Astrocyte of the spinal cord (primary cell): ENCODE data around the gene TSPAN13.

Experiments
- DNase-seq: peaks from one replicate; pipeline ENCODE4 v3.0.0; 2011; ENCODE audit warnings: low read depth, low spot score
- H3K4me3 ChIP-seq: 2 replicates; pipeline ENCODE4 v1.5.1; 2011; ENCODE audit warnings: low read depth, mild to moderate bottlenecking, low read length, moderate library complexity
- CTCF ChIP-seq: IDR thresholded peaks from 2 replicates; pipeline ENCODE4 v1.5.1; 2012; ENCODE audit warnings: low read depth, mild to moderate bottlenecking, low read length, inconsistent platforms
- in situ Hi-C: cut with HindIII; loops from 2 replicates; pipeline ENCODE4 v1.10.0; 2017; ENCODE audit warnings: low sequenced_read_pairs

The TSPAN13 gene

DNA sequence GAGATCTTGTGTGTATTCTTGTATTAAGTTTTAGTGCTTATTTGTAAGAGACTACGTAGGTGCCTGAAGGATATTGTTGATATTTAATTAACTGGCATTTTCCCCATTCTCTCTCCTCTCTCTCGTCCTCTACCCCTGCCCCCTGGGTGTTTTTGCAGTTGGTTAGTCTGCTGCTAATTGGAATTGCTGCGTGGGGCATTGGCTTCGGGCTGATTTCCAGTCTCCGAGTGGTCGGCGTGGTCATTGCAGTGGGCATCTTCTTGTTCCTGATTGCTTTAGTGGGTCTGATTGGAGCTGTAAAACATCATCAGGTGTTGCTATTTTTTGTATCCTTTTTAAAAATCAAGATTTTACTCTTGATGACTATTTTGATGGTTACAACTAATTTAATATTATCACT, 22.5 kb downstream of the TSPAN13 start:
- no peak for TF ChIP-seq CTCF

DNA sequence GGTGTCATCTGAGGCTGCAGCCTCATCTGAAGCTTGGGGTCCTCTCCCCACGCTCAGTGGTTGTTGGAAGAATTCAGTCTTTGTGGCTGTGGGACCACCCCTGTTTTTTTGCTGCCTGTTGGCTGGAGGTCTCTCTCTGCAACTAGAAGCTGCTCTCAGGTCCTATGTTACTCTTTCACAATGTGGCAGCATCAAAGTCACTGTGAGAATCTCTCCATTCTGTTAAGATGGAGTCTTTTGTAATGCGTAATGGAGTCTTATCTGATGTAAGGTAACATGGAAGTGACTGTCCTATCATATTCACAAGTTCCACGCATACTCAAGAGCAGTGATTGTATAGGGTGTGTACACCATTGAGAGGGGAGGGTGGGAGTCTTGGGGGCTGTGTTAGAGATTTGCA, 24.9 kb downstream of the TSPAN13 start:
- H3K4me3 ChIP-seq = no peak overlapping the region
- no peak for DNase-seq
- TF ChIP-seq CTCF = no peak
- in situ Hi-C loops = no loop called here

More for the DNA sequence above, 22.5 kb downstream of the TSPAN13 start:
- H3K4me3 ChIP-seq = no peak overlapping the region
- in situ Hi-C loops = no loop called here
- DNase-seq = no peak

GRCh38 chr7:16779051-16779450, 25.5 kb downstream of the TSPAN13 start:
- no peak for DNase-seq
- H3K4me3 ChIP-seq = no peak overlapping the region
- in situ Hi-C loops = no loop called here
- TF ChIP-seq CTCF = no peak

DNA sequence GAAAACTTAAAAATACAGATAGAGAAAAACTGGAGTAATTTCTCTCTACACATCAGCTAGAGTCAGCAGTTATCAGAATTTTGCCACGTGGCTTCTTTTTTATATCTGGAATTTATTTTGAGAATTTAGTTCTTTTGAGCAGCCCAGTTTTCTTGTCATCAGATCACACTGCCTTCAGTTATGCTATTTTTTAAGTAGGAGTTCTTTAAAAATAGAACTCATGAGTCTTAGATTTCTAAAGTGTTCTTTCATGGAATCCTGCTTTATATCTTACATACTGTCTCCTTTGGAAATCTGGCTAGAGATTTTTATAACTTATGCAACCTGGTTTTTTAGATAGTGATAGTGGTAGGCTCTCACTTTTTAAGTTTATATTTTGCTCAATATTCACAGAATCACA, 27.0 kb downstream of the TSPAN13 start:
- TF ChIP-seq CTCF = no peak
- in situ Hi-C loops = no loop called here
- H3K4me3 ChIP-seq = no peak overlapping the region
- no peak for DNase-seq

DNA sequence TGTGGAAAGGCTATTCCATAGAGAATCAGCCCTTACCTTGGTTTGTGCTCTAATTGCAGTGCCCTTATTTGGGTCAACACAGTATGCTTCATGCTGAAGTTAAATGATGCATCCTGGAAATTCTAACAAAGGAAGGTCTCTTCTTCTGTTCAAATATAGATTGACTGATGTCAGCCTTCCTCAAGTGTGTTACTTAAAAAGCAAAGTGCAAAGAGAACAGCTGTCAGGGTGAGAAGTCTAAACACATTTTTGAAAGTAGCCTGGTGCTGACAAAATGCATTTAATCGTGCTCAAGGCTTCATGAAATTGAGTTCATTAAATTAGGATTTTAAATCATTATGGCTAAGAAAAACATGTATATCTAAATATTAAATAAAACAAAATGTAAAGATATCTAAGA, 31.8 kb downstream of the TSPAN13 start:
- no peak overlapping the region for H3K4me3 ChIP-seq
- TF ChIP-seq CTCF = no peak
- in situ Hi-C loops = no loop called here
- no peak for DNase-seq

DNA sequence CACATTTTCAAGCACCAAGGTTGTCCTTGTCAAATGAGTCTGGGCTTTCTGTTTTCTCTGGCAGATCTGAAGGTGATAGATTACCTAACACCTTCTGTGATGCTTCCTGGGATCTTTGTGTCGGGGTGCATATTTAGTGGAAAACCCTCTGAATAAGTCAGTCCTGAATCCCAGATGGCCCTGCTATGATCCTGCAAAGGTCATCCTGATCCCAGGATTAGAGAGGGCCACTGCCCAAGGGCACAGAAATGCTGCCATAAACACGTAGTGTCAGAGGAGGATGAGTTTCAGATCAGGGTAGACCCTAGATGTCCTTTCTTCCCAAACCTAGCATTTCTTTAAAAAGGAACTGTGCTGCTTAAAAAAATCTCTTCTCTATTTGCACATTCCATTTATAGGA, 32.3 kb downstream of the TSPAN13 start:
- no peak overlapping the region for H3K4me3 ChIP-seq
- TF ChIP-seq CTCF = no peak
- DNase-seq = no peak
- in situ Hi-C loops = no loop called here

DNA sequence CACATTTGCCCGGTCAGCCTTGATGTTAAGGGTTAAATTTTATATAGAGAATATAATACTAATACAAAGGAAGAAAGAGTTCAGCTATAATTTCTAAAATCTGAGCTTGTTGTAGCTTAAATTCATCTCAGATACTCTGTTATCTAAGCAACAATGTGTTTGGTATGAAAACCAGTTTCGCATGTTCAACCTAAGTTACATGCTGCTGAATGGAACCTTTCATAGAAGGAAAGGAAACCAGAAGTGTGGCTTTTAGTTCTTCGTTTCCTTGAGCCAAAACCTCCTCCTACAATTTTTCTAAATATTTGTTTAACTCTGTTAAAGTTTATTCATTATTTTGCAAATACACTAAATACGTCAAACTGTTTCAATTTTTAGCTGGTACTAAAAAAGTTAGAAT, 32.7 kb downstream of the TSPAN13 start:
- no peak for TF ChIP-seq CTCF
- no peak for DNase-seq
- in situ Hi-C loops = no loop called here
- H3K4me3 ChIP-seq = no peak overlapping the region
